Small intestine (tissue), 7 donors: Measurements from ENCODE around the gene KCNG3. TPM values are rescaled to one million over a fixed set of nuclear protein-coding genes. Genes with fewer than 3 reads are reported as not detected.

ENCODE experiments used
- DNase-seq, 2 donors: peaks; one replicate each; pipeline versions ENCODE4 v3.0.0 to v3.0.0-alpha.2; 2013
- FAIRE-seq: peaks from 2 replicates; lab custom pipeline; 2012; peaks lifted over from hg19 to GRCh38; lab: Jason Lieb, UNC
- H3K27ac ChIP-seq, 3 donors: one replicate each; pipeline ENCODE4 v1.5.1; 2013; ENCODE audit warnings: low read length in 2 of 3, mild to moderate bottlenecking in 2 of 3, control low read depth in 1 of 3, inconsistent platforms in 1 of 3, low read depth in 1 of 3, moderate library complexity in 1 of 3
- H3K27me3 ChIP-seq, 3 donors: one replicate each; pipeline ENCODE4 v1.6.1; 2013; ENCODE audit warnings: low read length in 3 of 3, inconsistent platforms in 1 of 3; ENCODE audit not compliant: control insufficient read depth in 3 of 3, insufficient read depth in 3 of 3
- H3K36me3 ChIP-seq, 3 donors: one replicate each; pipeline ENCODE4 v1.6.1; 2013; ENCODE audit warnings: low read length in 3 of 3, inconsistent platforms in 1 of 3, low read depth in 1 of 3, mild to moderate bottlenecking in 1 of 3, moderate library complexity in 1 of 3; ENCODE audit not compliant: control insufficient read depth in 3 of 3, insufficient read depth in 2 of 3
- H3K4me1 ChIP-seq, 3 donors: one replicate each; pipeline ENCODE4 v1.6.1; 2013; ENCODE audit warnings: low read length in 2 of 3, inconsistent platforms in 1 of 3, low read depth in 1 of 3, mild to moderate bottlenecking in 1 of 3, moderate library complexity in 1 of 3; ENCODE audit not compliant: control insufficient read depth in 3 of 3, insufficient read depth in 2 of 3
- H3K4me3 ChIP-seq, 3 donors: one replicate each; pipeline ENCODE4 v1.5.1; 2013; ENCODE audit warnings: low read length in 3 of 3, control low read depth in 1 of 3, inconsistent platforms in 1 of 3, low read depth in 1 of 3, mild to moderate bottlenecking in 1 of 3, moderate library complexity in 1 of 3
- H3K9me3 ChIP-seq, 2 donors: one replicate each; pipeline ENCODE4 v1.6.1; 2013; ENCODE audit warnings: low read depth in 1 of 2, low read length in 1 of 2; ENCODE audit not compliant: control insufficient read depth in 2 of 2, insufficient read depth in 1 of 2
- WGBS, 3 donors: extraction: QIAGEN DNeasy Blood & Tissue Kit; methylation state at CpG; one replicate each; pipeline ENCODE4 v1.1.7; 2013; 5-methylcytosine and 5-hydroxymethylcytosine counted together
- polyA plus RNA-seq, 4 donors: library from polyadenylated mRNA; stranded (reverse) in 3 of 4; unstranded in 1 of 4; fragments of 200-250 nt in 3 of 4; fragments of 120-200 nt in 1 of 4; gene quantifications; one replicate each; pipeline versions ENCODE4 v1.2.1 to v1.2.3, GENCODE V29; 2013
- donor health status: healthy with polysubstance abuse.
- donor health status: control.
- donor health status: control.
- donor health status: Bipolar disorder and iron deficiency.
- donor health status: healthy.

Gene KCNG3
- polyA plus RNA-seq, 4 donors, result 0.03 to 0.15 TPM; not detected in 2

DNA sequence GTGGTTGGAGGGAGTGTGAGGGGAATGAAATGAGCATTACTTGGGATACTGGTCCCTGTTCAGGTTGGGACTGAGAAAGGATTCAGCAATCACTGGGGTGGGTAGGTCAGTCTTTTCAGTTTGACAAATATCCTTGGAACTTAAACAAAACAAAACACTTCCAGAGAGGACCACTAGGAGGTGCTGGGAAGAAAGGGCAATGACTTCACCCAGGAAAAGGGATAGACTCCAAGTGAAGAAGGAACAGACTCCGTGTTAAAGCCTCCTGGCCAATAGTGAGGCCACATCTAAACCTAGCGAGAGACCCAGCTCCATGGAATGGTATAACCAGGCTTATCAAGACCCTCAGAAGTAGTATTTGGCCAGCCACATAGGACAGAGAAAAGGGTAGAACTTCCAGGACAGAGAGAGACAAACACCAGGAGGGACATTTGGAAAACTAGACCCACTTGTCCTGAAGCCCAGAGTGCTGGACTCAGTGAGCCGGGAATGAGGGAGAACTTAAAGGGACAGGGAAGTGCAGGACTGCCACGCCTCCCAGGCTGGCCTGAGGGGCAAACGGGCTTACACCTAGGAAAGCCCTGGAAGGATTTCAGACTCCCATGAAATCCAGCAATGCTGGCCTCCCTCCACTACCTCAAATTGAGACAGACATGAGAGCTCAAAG, 19.6 kb upstream of the KCNG3 start:
- H3K27ac ChIP-seq, result no peak overlapping the region
- no peaks in the 10 kb centered on the region for H3K27me3 ChIP-seq
- 38 to 64% (median 44%) methylated on average over 5 of the region's 5 CpGs for WGBS, 3 donors
- no peak overlapping the region for H3K4me3 ChIP-seq
- FAIRE-seq, result no peak
- H3K36me3 ChIP-seq, result no peaks in the 10 kb centered on the region
- no peaks in the 10 kb centered on the region for H3K4me1 ChIP-seq
- peak; percentile 79 to 82 for DNase-seq
- H3K9me3 ChIP-seq, result no peaks in the 10 kb centered on the region

DNA sequence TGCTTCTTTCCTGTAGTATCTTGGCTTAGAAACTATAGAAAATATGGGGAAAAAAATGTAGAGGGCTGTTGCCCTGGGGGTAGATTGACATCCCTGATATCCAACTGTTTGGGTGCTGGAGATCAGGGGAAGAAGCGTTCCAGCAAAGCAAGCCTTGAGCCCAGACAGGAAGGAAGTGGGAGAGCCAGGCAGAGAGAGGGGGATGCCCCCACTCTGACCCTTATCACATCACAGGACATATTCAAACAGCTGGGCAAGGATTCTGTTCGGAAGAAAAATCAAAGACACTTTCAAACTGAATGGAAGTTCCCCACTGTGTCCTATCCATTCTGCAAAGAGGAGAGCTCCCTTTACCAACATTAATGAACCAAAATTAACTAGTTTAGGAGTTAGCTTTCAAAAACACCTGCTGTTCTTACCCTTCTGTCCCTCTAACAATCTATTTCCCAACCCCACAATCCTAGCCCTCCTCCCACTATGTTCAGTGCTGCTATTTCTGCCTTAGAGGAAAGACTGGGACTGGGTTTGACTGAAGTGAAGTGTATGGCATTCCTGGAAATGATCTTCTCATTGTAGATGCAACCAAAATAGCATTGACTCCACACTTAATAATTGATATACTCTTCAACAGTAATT, 16.9 kb upstream of the KCNG3 start:
- H3K4me1 ChIP-seq, result no peaks in the 10 kb centered on the region
- WGBS, 3 donors, result 25 to 55% (median 40%) methylated on average over 2 of the region's 2 CpGs
- H3K4me3 ChIP-seq, result no peak overlapping the region
- FAIRE-seq, result no peak
- H3K27me3 ChIP-seq, result peaks cover 0 to 2% (median 0%) of the 10 kb centered on the region in 3 donors
- H3K27ac ChIP-seq, result no peak overlapping the region
- H3K9me3 ChIP-seq, result no peaks in the 10 kb centered on the region
- no peak for DNase-seq
- no peaks in the 10 kb centered on the region for H3K36me3 ChIP-seq

DNA sequence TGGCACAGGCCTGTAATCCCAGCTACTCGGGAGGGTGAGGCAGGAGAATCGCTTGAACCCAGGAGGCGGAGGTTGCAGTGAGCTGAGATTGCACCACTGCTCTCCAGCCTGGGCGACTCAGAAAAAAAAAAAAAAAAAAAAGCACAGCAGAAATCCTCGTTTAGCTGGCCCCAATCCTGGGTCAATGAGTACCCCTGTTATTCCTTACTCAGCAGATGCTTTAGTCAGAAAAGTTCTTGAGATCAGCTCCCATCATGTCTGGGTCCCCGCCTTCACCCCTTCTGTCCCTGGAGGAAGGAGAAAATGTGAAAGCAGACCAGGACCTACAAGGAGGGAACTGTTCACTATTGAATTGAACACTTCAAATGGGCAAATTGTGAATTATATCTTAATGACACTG, 16.4 kb upstream of the KCNG3 start:
- Histone ChIP-seq H3K36me3 (no peaks in the 10 kb centered on the region), H3K4me1 (no peaks in the 10 kb centered on the region), H3K4me3 (no peak overlapping the region), H3K9me3 (no peaks in the 10 kb centered on the region), H3K27ac (no peak overlapping the region), H3K27me3 (peaks cover 0 to 2% (median 0%) of the 10 kb centered on the region in 3 donors)
- FAIRE-seq (no peak), DNase-seq (no peak)
- 72 to 79% (median 78%) methylated on average over 6 of the region's 6 CpGs for WGBS, 3 donors

GRCh38 chr2:42504364-42505230, 10.8 kb upstream of the KCNG3 start:
- peak; percentile 19 to 67 for DNase-seq
- H3K9me3 ChIP-seq, result peaks cover 0 to 7% of the 10 kb centered on the region in 2 donors
- no peak for FAIRE-seq
- H3K27ac ChIP-seq, result no peak overlapping the region
- no peaks in the 10 kb centered on the region for H3K36me3 ChIP-seq
- no peak overlapping the region for H3K4me3 ChIP-seq
- peaks cover 0 to 2% (median 0%) of the 10 kb centered on the region in 3 donors for H3K27me3 ChIP-seq
- H3K4me1 ChIP-seq, result peaks cover 0 to 6% (median 0%) of the 10 kb centered on the region in 3 donors
- 79 to 85% (median 85%) methylated on average over 10 of the region's 10 CpGs for WGBS, 3 donors

- H3K27me3 ChIP-seq, result peaks cover 0 to 2% (median 0%) of the 10 kb centered on the region in 3 donors
- 5 to 46% (median 41%) methylated on average over 2 of the region's 2 CpGs for WGBS, 3 donors
- no peaks in the 10 kb centered on the region for H3K36me3 ChIP-seq
- H3K27ac ChIP-seq, result no peak overlapping the region
- peaks cover 0 to 7% of the 10 kb centered on the region in 2 donors for H3K9me3 ChIP-seq
- peaks cover 0 to 6% (median 0%) of the 10 kb centered on the region in 3 donors for H3K4me1 ChIP-seq
- peak in 1 of 2 donors; percentile 29 for DNase-seq
- no peak overlapping the region for H3K4me3 ChIP-seq
- FAIRE-seq, result no peak
Observed at GRCh38 chr2:42503291-42503690, 9.5 kb upstream of the KCNG3 start.

DNA sequence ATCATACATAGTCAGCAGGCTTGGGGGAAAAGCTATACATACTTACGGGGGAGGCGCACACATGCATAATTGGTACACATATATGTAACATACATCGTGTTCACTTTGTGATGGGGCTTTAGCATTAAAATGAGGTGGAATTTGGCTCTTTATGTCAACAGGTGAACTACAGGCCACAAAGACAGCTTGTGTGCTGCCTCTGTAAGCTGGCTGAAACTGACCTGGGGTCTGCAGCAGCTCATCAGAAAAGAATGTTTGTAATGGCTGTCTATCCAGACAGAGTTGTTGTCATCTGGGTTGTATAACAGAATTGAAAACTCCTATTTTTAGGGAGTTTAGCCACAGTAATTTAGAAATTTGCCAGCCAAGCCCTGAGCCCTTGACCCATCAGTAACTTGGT, 4.7 kb upstream of the KCNG3 start:
- FAIRE-seq, result no peak
- Histone ChIP-seq H3K9me3 (no peaks in the 10 kb centered on the region), H3K4me1 (no peaks in the 10 kb centered on the region), H3K27ac (no peak overlapping the region), H3K36me3 (no peaks in the 10 kb centered on the region), H3K27me3 (peaks cover 0 to 4% (median 2%) of the 10 kb centered on the region in 3 donors), H3K4me3 (no peak overlapping the region)
- no peak for DNase-seq
- 85 to 88% (median 86%) methylated on average over 3 of the region's 3 CpGs for WGBS, 3 donors

DNA sequence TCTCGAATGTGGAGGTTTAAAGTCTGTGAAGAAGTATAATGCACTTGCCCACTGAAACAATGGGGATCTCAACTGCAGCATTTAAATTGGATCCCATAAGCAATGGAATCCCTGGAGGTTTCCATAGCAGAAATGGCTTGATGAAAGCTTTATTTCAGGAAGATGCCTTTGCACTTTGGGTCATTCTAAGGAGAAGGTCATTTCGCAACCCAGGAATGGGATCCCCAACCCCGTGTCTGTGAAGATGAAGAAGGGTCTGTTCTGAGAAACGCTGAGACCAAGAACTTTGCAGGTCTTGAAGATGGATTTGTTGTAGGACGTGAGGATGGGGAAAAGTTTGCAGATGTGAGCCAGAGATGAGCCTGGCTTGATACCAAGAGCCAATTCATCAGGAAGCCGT, 1.8 kb upstream of the KCNG3 start:
- FAIRE-seq, result no peak
- Histone ChIP-seq H3K27me3 (peaks cover 6 to 26% (median 11%) of the 10 kb centered on the region in 3 donors), H3K9me3 (no peaks in the 10 kb centered on the region), H3K27ac (no peak overlapping the region), H3K4me1 (peaks cover 0 to 1% (median 0%) of the 10 kb centered on the region in 3 donors), H3K36me3 (no peaks in the 10 kb centered on the region), H3K4me3 (no peak overlapping the region)
- 57 to 61% (median 59%) methylated on average over 6 of the region's 6 CpGs for WGBS, 3 donors
- DNase-seq, result no peak

- Histone ChIP-seq H3K27me3 (peaks cover 6 to 26% (median 11%) of the 10 kb centered on the region in 3 donors), H3K27ac (no peak overlapping the region), H3K9me3 (no peaks in the 10 kb centered on the region), H3K36me3 (no peaks in the 10 kb centered on the region), H3K4me1 (peaks cover 0 to 1% (median 0%) of the 10 kb centered on the region in 3 donors), H3K4me3 (peak overlapping the region in 1 of 3 donors; percentile 50)
- no peak for DNase-seq
- FAIRE-seq, result no peak
- WGBS, 3 donors, result 0% methylated on average over 1 of the region's 1 CpG
Observed at GRCh38 chr2:42495234-42495581, 1.4 kb upstream of the KCNG3 start.
